HG02943 (cell line): ENCODE results near the gene KIAA1755.
"Not testable (repeated sequence)": the region's sequence is repeated elsewhere in the genome, so short reads cannot be mapped to it uniquely, and the experiment has no call there.

Experiments
- ATAC-seq: cut with Tn5 transposase; IDR thresholded peaks from one replicate; pipeline ENCODE4 v1.9.1; 2021; ENCODE audit warnings: mild to moderate bottlenecking, low read depth, moderate library complexity; ENCODE audit not compliant: unreplicated experiment

KIAA1755 gene

GRCh38 chr20:38290829-38291814, 30.6 kb upstream of the KIAA1755 start:
- no peak for ATAC-seq

DNA sequence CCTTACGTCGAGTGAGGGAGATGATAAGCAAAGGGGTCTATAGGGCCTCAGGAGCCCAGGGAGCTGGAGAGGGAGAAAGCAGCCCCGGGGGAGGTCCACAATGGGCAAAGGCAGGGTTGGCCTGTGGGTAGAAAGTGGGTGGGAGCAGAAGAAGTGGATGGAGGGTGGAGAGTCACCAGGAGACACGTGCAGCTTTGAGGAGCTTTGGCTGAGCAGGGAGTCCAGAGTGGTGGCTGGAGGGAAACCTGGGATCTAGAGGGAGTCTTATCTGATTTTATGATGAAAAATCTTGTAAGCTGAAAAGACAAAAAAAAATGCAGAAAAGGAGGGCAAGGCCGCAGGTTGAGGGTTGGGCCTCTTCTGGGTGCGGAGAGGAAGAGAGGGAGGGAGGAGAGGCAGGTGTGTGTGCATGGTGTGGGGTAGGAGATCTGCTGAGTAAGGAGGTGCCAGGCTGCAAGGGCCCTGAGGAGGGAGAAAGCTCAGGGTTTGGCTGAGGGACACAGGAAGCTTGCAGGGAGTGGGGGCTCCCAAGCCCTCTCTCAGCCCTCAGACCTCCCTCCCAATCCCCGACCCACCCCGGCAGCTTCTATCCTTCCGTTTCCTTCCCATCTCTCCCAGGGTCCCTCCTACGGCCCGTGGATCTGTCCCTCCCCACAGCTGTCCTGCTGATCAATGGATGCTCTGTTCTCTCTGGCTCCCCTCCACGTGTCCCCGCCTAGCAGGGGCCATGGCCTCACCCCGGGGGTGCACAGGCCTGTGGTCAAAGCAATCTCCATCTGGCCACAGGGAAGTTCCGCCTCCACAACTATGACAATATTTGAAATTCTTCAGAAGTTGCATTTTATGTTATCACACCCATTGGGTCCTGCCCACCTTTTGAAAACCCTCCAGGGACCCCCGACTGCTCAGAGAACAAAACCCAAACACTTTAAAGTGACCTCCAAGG, 26.3 kb upstream of the KIAA1755 start:
- no peak for ATAC-seq

GRCh38 chr20:38284893-38285444, 24.4 kb upstream of the KIAA1755 start:
- no peak for ATAC-seq

DNA sequence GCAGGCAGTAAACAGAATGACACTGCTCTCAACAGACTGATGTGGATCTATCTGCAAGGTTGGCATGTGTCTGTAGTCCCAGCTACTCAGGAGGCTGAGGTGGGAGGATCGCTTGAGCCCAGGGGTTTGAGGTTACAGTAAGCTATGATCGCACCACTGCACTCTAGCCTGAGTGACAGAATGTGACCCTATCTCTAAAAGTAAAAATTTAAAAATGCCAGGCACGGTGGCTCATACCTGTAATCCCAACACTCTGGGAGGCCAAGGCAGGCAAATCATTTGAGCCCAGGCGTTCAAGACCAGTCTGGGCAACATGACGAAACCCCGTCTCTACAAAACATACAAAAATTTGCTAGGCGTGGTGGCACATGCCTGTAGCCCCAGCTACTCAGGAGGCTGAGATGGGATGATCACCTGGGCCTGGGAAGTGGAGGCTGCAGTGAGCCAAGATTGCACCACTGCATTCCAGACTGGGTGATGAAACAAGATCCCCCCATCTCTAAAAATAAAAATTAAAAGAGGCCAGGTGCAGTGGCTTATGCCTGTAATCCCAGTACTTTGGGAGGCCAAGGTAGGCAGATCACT, 23.6 kb upstream of the KIAA1755 start:
- ATAC-seq = not testable (repeated sequence)

- ATAC-seq = no peak
Measured at GRCh38 chr20:38283236-38283635, 22.7 kb upstream of the KIAA1755 start.

DNA sequence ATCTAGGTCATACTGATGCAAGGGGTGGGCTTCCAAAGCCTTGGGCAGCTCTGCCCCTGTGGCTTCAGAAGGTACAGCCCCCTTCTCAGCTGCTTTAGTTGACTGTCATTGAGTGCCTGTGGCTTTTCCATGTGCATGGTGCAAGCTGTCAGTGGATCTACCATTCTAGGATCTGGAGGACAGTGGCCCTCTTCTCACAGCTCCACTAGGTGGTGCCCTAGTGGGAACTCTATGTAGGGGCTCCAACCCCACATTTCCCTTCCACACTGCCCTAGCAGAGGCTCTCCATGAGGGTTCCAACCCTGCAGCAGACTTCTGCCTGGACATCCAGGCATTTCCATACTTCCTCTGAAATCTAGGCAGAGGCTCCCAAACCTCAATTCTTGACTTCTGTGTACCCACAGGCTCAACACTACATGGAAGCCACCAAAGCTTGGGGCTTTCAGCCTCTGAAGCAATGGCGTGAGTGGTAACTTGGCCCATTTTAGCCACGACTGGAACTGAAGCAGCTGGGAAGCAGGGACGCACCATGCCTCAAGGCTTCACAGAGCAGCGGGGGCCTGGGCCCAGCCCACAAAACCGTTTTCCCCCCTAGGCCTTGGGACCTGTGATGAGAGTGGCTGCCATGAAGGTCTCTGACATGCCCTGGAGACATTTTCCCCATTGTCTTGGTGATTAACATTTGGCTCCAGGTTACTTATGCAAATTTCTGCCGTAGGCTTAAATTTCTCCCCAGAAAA, 20.8 kb upstream of the KIAA1755 start:
- not testable (repeated sequence) for ATAC-seq

- ATAC-seq = no peak
Measured at GRCh38 chr20:38278763-38279162, 18.2 kb upstream of the KIAA1755 start.

DNA sequence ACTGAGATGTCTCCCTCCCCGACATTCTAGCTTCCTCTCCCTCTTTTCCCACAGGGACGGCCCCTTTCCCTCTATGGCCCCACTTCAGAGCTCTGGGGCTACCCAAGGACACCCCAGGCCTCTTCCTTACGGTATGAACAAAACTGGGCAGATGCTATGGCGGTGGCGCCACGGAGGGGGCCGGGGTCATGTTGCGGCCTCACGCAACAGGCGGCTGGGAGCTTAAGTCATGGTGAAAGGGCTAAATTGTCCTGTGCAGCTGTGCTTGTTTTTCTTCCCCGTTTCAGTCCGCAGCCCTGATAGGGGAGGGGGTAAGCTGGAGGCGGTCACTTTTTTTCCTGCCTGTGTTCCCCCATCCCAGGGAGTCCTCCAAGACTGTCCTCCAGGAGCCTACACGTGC, 17.6 kb upstream of the KIAA1755 start:
- no peak for ATAC-seq

GRCh38 chr20:38277691-38278090, 17.2 kb upstream of the KIAA1755 start:
- no peak for ATAC-seq

GRCh38 chr20:38277285-38277684, 16.8 kb upstream of the KIAA1755 start:
- no peak for ATAC-seq

- ATAC-seq = no peak
Measured at GRCh38 chr20:38275815-38276550, 15.4 kb upstream of the KIAA1755 start.

DNA sequence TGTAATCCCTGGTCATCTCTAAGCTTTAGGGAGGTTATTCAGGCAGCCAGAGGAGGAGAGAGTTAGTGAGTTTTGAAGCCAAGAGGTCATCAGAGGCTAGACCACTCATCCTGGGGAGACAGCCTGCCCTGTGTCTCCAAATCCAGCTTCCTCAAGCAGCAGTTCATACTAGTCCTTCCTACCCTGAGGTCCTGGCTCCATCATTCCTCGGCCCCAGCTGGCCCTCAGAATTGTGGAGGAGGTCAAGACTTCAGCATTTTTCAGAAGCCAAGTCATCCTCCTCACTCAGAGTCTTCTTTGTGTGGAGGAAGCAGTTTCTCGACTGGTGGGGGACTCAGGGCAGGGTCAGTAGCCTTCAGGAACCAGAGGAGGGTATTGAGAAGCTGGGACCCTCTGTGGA, 12.4 kb upstream of the KIAA1755 start:
- no peak for ATAC-seq

- no peak for ATAC-seq
Measured at GRCh38 chr20:38272398-38272797, 11.9 kb upstream of the KIAA1755 start.

GRCh38 chr20:38271608-38272120, 11.1 kb upstream of the KIAA1755 start:
- no peak for ATAC-seq

DNA sequence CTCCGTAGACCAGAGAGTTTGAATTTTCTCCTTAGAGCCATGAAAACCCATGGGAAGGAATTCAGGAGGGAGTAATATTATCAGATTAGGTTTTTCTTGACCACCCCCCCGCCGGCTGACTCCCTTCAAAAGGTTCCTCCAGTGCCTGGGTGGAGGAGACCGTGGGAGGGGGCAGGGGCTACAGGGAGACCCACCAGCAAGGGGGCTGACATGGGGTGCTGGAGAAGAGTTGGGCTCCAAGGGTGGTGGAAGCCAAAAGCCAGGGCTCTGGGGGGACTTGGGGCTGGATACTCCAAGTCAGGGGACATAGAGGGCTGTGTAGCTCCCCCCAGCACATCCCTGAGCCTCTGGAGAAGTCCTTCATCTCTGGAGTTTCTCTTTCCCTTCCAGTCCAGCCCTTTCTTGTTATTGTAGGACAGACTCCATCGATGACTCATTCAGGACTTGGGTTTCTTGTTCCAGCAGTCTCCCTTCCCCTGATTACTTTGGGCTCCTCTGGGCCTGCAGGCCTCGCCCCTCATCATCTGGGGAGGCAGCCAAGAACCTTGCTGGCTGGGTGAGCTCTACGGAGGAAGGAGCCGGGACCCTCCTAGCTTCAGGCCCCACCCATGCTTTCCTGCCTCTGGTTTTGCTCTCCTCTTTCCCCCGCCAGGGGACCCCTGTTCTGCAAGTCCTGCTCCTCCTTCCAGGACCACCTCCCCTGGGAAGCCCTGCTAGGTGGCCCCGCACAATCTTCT, 10.5 kb upstream of the KIAA1755 start:
- ATAC-seq = no peak

DNA sequence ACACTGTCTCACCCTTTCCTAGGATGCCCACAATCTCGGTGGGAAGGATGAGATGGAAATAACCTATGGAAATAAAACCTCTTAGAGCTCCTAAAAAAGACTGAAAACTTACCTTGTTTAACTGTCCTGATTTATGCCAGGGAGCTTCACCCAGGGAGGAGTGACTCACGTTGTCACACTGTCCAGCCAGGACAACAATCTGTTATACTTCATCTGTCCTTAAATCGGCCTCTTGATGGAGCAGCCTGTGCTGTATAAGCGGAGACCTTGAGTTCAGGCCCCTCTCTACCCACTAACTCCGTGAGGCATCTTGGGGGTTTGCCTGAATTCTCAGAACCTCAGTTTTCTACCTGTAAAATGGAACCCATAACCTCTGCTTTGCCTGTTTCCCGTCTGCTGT, 9.2 kb upstream of the KIAA1755 start:
- no peak for ATAC-seq

- no peak for ATAC-seq
Measured at GRCh38 chr20:38269040-38269439, 8.5 kb upstream of the KIAA1755 start.

- ATAC-seq = no peak
Measured at GRCh38 chr20:38267901-38268514, 7.5 kb upstream of the KIAA1755 start.
